ENCODE data around the gene PACRG. TPM values are rescaled to one million over a fixed set of nuclear protein-coding genes. Genes with fewer than 3 reads are reported as not detected.

Gene PACRG
- total and polyA plus RNA-seq, 2 of the 4 experiments (the other 2 are of a cell fraction): not detected

DNA sequence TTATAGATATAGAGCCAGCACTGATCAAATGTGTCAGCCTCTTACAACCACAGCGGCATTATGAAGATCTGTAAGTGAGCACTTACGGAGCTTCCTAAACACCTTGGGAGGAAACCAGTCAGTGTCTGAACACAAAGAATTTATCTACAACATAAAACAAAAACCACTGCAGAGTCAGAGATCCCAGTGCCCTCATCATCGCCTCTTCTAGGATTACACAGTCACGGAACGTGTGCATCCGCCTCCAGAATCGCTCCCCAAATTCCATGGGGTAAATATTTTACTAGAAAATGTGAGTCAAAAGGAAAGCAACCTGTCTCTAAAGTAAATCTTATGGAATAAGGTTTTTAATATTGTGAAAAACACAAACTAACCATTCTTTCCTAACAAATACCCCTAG lies 243.6 kb downstream of the PACRG start:
- H3K36me3 ChIP-seq (ENCODE audit: control insufficient read depth, insufficient read depth, low read length): no peaks in the 10 kb centered on the region
- no peak overlapping the region for H2AFZ ChIP-seq (replicated peaks; ENCODE audit: low read length, poor library complexity)
- no peak overlapping the region for H4K8ac ChIP-seq (ENCODE audit: low read depth in 2 of 2, low read length in 2 of 2)
- no peak overlapping the region for H2AK5ac ChIP-seq (ENCODE audit: low read depth, low read length)
- DNase-seq (no peak), ATAC-seq (ENCODE audit: low read depth) (no peak)
- H4K20me1 ChIP-seq (ENCODE audit: insufficient read depth, low read length): no peaks in the 10 kb centered on the region
- H3K4ac ChIP-seq (ENCODE audit: low read depth, low read length): no peak overlapping the region
- H2BK120ac ChIP-seq (ENCODE audit: low read depth, low read length): no peak overlapping the region
- no peak overlapping the region for H3K9ac ChIP-seq (ENCODE audit: low read depth, low read length)
- H2BK15ac ChIP-seq (ENCODE audit: low read depth, low read length): no peak overlapping the region
- no peak overlapping the region for H4K91ac ChIP-seq (ENCODE audit: insufficient read depth, low read depth, low read length)
- H3K4me3 ChIP-seq (ENCODE audit: insufficient read depth, low read depth, low read length): no peak overlapping the region
- no peak overlapping the region for H2AK9ac ChIP-seq (replicated peaks; ENCODE audit: low read depth, low read length, poor library complexity)
- ChIA-PET POLR2A (ENCODE audit: unreplicated experiment) (no interaction called here), CTCF (no interaction called here)
- H3K23ac ChIP-seq (ENCODE audit: low read depth, low read length): no peak overlapping the region
- in situ Hi-C loops (cut with MboI; ENCODE audit: low sequenced_read_pairs) (no loop called here), intact Hi-C loops (cut with micrococcal nuclease) (no loop called here), dilution Hi-C loops (cut with HindIII; ENCODE audit: low sequenced_read_pairs, unreplicated experiment) (no loop called here)
- H3K4me2 ChIP-seq (ENCODE audit: low read depth, low read length): no peak overlapping the region
- no peak overlapping the region for H3K56ac ChIP-seq (ENCODE audit: extremely low read depth, insufficient read depth, low read length)
- H3K27me3 ChIP-seq (ENCODE audit: control insufficient read depth, insufficient read depth, low read length): no peaks in the 10 kb centered on the region
- no peak overlapping the region for H3K14ac ChIP-seq (replicated peaks; ENCODE audit: low read depth, low read length)
- H2BK5ac ChIP-seq (ENCODE audit: low read depth, low read length, poor library complexity, severe bottlenecking): no peak overlapping the region
- H2BK20ac ChIP-seq (ENCODE audit: low read depth, low read length): no peak overlapping the region
- no TSS peak for BruUV-seq (replicated peaks)
- TF ChIP-seq CHD1 (IDR thresholded peaks at IDR 0.05; ENCODE audit: low read depth, low read length) (no peak), RCOR1 (IDR thresholded peaks at IDR 0.05; ENCODE audit: insufficient replicate concordance, low read length) (no peak), POLR2A (IDR thresholded peaks at IDR 0.05; ENCODE audit: low read depth, low read length) (no peak), MXI1 (IDR thresholded peaks at IDR 0.05; ENCODE audit: borderline replicate concordance, low read depth, low read length) (no peak)
- TF ChIP-seq, protein P1, sequence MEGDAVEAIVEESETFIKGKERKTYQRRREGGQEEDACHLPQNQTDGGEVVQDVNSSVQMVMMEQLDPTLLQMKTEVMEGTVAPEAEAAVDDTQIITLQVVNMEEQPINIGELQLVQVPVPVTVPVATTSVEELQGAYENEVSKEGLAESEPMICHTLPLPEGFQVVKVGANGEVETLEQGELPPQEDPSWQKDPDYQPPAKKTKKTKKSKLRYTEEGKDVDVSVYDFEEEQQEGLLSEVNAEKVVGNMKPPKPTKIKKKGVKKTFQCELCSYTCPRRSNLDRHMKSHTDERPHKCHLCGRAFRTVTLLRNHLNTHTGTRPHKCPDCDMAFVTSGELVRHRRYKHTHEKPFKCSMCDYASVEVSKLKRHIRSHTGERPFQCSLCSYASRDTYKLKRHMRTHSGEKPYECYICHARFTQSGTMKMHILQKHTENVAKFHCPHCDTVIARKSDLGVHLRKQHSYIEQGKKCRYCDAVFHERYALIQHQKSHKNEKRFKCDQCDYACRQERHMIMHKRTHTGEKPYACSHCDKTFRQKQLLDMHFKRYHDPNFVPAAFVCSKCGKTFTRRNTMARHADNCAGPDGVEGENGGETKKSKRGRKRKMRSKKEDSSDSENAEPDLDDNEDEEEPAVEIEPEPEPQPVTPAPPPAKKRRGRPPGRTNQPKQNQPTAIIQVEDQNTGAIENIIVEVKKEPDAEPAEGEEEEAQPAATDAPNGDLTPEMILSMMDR (conservative IDR thresholded peaks at IDR 0.05; ENCODE audit: low read depth, low read length): no peak
- TF ChIP-seq, protein P2, sequence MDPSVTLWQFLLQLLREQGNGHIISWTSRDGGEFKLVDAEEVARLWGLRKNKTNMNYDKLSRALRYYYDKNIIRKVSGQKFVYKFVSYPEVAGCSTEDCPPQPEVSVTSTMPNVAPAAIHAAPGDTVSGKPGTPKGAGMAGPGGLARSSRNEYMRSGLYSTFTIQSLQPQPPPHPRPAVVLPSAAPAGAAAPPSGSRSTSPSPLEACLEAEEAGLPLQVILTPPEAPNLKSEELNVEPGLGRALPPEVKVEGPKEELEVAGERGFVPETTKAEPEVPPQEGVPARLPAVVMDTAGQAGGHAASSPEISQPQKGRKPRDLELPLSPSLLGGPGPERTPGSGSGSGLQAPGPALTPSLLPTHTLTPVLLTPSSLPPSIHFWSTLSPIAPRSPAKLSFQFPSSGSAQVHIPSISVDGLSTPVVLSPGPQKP (IDR thresholded peaks at IDR 0.05; ENCODE audit: borderline replicate concordance, low read depth, low read length): no peak
- no peaks in the 10 kb centered on the region for H3K9me1 ChIP-seq (ENCODE audit: insufficient read depth, low read length)
- no peak overlapping the region for H3K18ac ChIP-seq (ENCODE audit: low read depth, low read length)
- peaks cover 2% of the 10 kb centered on the region; the same call in 1 of the 2 replicates for H3K9me3 ChIP-seq (ENCODE audit: control insufficient read depth, insufficient read depth, low read length)
- H3K4me1 ChIP-seq (ENCODE audit: control insufficient read depth, insufficient read depth, low read length): no peaks in the 10 kb centered on the region
- H3K79me1 ChIP-seq (ENCODE audit: low read depth in 1 of 2, low read length in 2 of 2): no peaks in the 10 kb centered on the region
- WGBS, 2 experiments (ENCODE audit: extremely low coverage in 2 of 2, insufficient read length in 1 of 2): no CpG with 5 or more reads among the region's 7 CpGs
- H3K27ac ChIP-seq (ENCODE audit: insufficient read depth, low read length): no peak overlapping the region
- no peak overlapping the region for H4K5ac ChIP-seq (ENCODE audit: low read depth, low read length)
